Smooth muscle cell of the pulmonary artery (primary cell): Measurements from ENCODE around the gene SEC23IP. TPM values are rescaled to one million over a fixed set of nuclear protein-coding genes. Genes with fewer than 3 reads are reported as not detected.

Experiments
- total RNA-seq: library from RNA; depleted of rRNA; stranded (reverse); fragments of >200 nt; gene quantifications from 2 replicates; pipeline ENCODE4 v1.2.3, GENCODE V29; 2014

Gene SEC23IP
- total RNA-seq, result 29.1 and 36.5 TPM in 2 replicates

DNA sequence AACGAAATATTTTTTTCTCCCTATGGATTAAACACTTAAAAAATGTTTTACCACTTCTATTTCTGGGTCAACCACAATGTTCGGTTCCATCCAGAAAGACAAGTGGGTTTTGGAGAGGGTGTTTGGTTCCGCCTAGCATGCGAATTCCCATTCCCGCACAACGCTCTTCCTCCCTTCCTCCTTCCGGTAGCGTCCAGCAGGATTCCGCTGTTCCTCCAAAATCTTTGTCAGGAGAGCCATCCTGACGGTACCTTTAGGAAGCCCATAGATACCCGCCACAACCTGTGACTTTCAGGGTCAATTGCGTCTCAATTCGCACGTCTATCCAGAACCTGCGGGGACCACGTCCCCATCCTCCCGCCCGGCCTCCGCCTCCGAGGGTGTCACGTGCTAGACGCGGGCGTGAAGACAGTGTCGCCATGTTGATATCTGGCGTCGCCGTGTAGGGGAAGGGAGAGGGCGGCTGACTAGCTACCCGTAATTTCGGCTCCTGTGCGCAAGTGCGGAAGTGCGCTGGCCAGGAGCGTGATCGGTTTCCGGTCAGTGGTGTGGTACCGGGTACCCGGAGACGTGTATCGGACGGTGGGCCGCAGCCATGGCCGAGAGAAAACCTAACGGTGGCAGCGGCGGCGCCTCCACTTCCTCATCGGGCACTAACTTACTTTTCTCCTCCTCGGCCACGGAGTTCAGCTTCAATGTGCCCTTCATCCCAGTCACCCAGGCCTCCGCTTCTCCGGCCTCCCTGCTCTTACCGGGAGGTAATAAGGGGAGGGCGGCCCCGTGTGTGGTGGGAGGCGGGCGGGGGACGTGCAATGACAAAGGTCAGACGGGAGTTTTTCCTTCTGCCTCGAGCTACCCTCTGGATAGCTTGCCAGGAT, at the start of gene SEC23IP:
Gene SEC23IP, plus strand, starts transcription at position 543 of the 878 bp plus-strand sequence. Its CDS starts 53 bp downstream, at position 596.

DNA sequence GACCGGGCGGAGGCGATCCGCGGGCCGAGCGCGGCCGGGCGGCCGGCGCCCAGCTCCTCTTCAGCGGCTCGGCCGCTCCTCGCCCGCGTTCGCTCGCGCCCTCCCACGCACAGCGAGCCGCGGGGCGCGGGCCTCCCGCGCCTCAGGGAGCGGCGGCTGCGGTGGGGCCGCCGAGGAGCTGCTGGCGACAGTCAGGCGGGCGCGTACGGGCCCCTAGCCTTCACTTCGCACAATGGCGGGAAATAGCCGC, 20.0 kb upstream of the SEC23IP start, which contains the start of gene MCMBP:
Gene MCMBP, minus strand, starts transcription at position 234 of the 250 bp plus-strand sequence. CDS start 259 bp downstream, outside the sequence.

Other genes starting within 250 kb of the SEC23IP start
- 19.3 and 24.1 TPM in 2 replicates for gene BAG3, start 241.3 kb upstream of the SEC23IP start, total RNA-seq
- gene INPP5F, start 166.7 kb upstream of the SEC23IP start, total RNA-seq, result 29.8 and 32.0 TPM in 2 replicates
- gene MCMBP, start 19.9 kb upstream of the SEC23IP start, total RNA-seq, result 47.0 and 50.0 TPM in 2 replicates